ENCODE data around the gene UBR4.

UBR4 gene

GRCh38 chr1:19179597-19180264 is 30.3 kb downstream of the UBR4 start:
- peak; percentile 36 for TF ChIP-seq CTCF (IDR thresholded peaks at IDR 0.05; ENCODE audit: low read depth, low read length)
- peak; percentile 36 for DNase-seq (ENCODE audit: low read depth, low spot score)
- H3K4me3 ChIP-seq (ENCODE audit: low read depth, low read length): no peak overlapping the region
- in situ Hi-C loops (cut with HindIII; ENCODE audit: low sequenced_read_pairs): no loop called here

GRCh38 chr1:19178734-19179398 is 31.2 kb downstream of the UBR4 start:
- no peak for DNase-seq (ENCODE audit: low read depth, low spot score)
- in situ Hi-C loops (cut with HindIII; ENCODE audit: low sequenced_read_pairs): no loop called here
- TF ChIP-seq CTCF (IDR thresholded peaks at IDR 0.05; ENCODE audit: low read depth, low read length): no peak
- H3K4me3 ChIP-seq (ENCODE audit: low read depth, low read length): no peak overlapping the region

- in situ Hi-C loops (cut with HindIII; ENCODE audit: low sequenced_read_pairs): no loop called here
- no peak for DNase-seq (ENCODE audit: low read depth, low spot score)
- TF ChIP-seq CTCF (IDR thresholded peaks at IDR 0.05; ENCODE audit: low read depth, low read length): no peak
- no peak overlapping the region for H3K4me3 ChIP-seq (ENCODE audit: low read depth, low read length)
Observed at GRCh38 chr1:19177811-19178210, 32.3 kb downstream of the UBR4 start.

- DNase-seq (ENCODE audit: low read depth, low spot score): peak; percentile 43
- no peak overlapping the region for H3K4me3 ChIP-seq (ENCODE audit: low read depth, low read length)
- in situ Hi-C loops (cut with HindIII; ENCODE audit: low sequenced_read_pairs): no loop called here
- no peak for TF ChIP-seq CTCF (IDR thresholded peaks at IDR 0.05; ENCODE audit: low read depth, low read length)
Observed at GRCh38 chr1:19169642-19170041, 40.4 kb downstream of the UBR4 start.

- TF ChIP-seq CTCF (IDR thresholded peaks at IDR 0.05; ENCODE audit: low read depth, low read length): no peak
- in situ Hi-C loops (cut with HindIII; ENCODE audit: low sequenced_read_pairs): no loop called here
Observed at GRCh38 chr1:19167140-19167539, 42.9 kb downstream of the UBR4 start.

GRCh38 chr1:19166066-19166465 is 44.0 kb downstream of the UBR4 start:
- DNase-seq (ENCODE audit: low read depth, low spot score): no peak
- no peak overlapping the region for H3K4me3 ChIP-seq (ENCODE audit: low read depth, low read length)
- in situ Hi-C loops (cut with HindIII; ENCODE audit: low sequenced_read_pairs): no loop called here
- TF ChIP-seq CTCF (IDR thresholded peaks at IDR 0.05; ENCODE audit: low read depth, low read length): no peak

More at GRCh38 chr1:19167140-19167539, 42.9 kb downstream of the UBR4 start:
- DNase-seq (ENCODE audit: low read depth, low spot score): no peak
- no peak overlapping the region for H3K4me3 ChIP-seq (ENCODE audit: low read depth, low read length)
